BE2C (cell line): ENCODE data around the gene PPFIBP2.

Experiments
- DNase-seq: peaks from one replicate; pipeline ENCODE4 v3.0.0-alpha.2; 2020
- H3K27me3 ChIP-seq: fragments of 250-450 bp; sonication (Bioruptor Pico); 2 replicates; pipeline ENCODE4 v1.5.1; 2020; ENCODE audit warnings: mild to moderate bottlenecking
- H3K36me3 ChIP-seq: fragments of 250-450 bp; sonication (Bioruptor Pico); 2 replicates; pipeline ENCODE4 v1.5.1; 2020; ENCODE audit warnings: mild to moderate bottlenecking
- H3K4me1 ChIP-seq: fragments of 250-450 bp; sonication (Bioruptor Pico); 2 replicates; pipeline ENCODE4 v1.5.1; 2020
- H3K4me3 ChIP-seq: 2 replicates; pipeline ENCODE4 v1.5.1; 2011; ENCODE audit warnings: low read depth, low read length
- H3K9me3 ChIP-seq: fragments of 250-450 bp; sonication (Bioruptor Pico); 2 replicates; pipeline ENCODE4 v1.5.1; 2020
- CTCF ChIP-seq: IDR thresholded peaks from 2 replicates; pipeline ENCODE4 v1.5.1; 2012; ENCODE audit warnings: mild to moderate bottlenecking, low read depth, low read length

PPFIBP2 gene

GRCh38 chr11:7672276-7672959 lies 158.6 kb downstream of the PPFIBP2 start:
- no peaks in the 10 kb centered on the region for H3K4me1 ChIP-seq

DNA sequence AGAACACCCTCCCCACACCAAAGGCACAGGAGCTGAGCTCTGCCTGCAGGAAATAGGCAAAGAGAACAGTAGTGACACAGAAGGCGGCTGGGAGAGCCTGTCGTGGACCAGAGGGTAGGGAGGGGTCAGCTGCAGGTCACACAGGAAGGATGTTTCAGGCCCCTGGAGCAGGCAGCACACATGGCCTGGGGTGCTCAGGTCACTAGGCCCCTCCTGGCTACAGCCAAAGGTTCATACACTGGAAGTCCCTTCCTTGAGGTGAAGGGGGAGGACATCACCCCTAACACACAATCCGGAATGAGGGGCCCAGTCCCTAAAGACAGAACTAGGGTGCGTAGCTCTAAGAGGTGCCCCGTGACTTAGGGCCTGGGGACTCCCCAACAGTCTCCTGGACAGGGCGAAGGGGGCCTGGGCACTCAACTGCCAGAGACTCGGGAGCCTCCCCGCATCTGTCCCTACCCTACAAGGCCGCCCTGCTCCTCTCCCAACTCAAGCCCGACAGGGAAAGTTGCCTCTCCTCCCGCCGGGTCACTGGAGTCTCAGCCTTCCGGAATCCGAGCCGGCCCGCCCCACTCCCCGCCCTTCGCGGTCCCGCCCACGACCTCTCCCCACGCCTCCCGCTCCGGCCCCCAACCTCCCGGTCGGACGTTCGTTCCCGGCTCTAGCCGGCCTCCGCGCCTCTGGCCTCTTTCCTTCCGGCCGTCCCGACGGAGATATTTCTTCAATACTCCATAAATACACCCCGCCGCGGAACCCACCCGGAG lies 159.3 kb downstream of the PPFIBP2 start, which contains the start of gene CYB5R2:
Gene CYB5R2 (minus strand): TSS at position 541 of the 764 bp plus-strand sequence. CDS start 675 bp downstream, outside the sequence.
- H3K4me3 ChIP-seq: peak within 1 kb of the TSS; percentile 41
- no peak for TF ChIP-seq CTCF
- no peaks in the 10 kb centered on the region for H3K4me1 ChIP-seq
- peaks cover 19% of the 10 kb centered on the region for H3K27me3 ChIP-seq
- peak; percentile 19 for DNase-seq
- H3K9me3 ChIP-seq: no peaks in the 10 kb centered on the region
- no peaks in the 10 kb centered on the region for H3K36me3 ChIP-seq

More at GRCh38 chr11:7672276-7672959, 158.6 kb downstream of the PPFIBP2 start:
- no peaks in the 10 kb centered on the region for H3K9me3 ChIP-seq
- TF ChIP-seq CTCF: no peak
- H3K27me3 ChIP-seq: peaks cover 19% of the 10 kb centered on the region
- H3K4me3 ChIP-seq: no peak overlapping the region
- no peak for DNase-seq
- H3K36me3 ChIP-seq: no peaks in the 10 kb centered on the region

DNA sequence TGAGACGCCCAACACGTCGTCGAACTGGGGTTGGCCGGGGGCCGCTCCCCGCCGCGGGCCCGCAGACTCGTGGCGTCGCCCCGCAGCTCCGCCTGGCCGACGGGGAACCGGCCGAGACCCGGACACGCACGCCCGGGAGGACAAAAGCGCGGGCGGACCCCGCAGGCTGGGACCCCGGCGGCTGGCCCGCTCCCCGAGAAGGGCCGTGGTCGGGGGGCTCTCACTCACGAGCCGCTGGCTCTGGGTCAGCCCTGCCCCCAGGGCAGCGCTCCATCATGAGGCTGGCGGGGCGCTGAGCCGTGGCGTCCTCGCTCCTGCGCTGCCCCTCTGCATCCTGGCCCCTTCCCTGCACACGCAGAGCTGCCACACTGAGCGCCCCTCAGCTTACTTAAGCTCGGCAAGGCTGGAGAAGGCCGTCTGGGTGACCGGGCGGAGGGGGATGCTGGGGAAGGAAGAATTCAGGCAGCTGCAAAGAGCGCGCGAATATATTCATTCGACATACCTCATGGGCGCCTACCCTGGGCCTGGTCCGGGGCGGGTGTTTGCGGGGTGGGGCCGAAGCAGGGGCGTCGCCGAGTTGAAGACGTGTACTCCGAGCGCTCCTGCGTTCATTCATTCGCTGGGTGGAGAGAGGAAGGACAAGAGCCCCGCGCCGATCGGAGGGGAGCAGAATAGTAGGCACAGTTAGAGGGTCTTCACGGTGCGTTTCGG lies 160.1 kb downstream of the PPFIBP2 start:
- Histone ChIP-seq H3K36me3 (no peaks in the 10 kb centered on the region), H3K27me3 (peaks cover 19% of the 10 kb centered on the region), H3K9me3 (no peaks in the 10 kb centered on the region), H3K4me1 (no peaks in the 10 kb centered on the region), H3K4me3 (peak overlapping the region; percentile 41)
- peak; percentile 15 for DNase-seq
- TF ChIP-seq CTCF: no peak

GRCh38 chr11:7675631-7676030 lies 161.8 kb downstream of the PPFIBP2 start:
- H3K27me3 ChIP-seq: peaks cover 19% of the 10 kb centered on the region
- TF ChIP-seq CTCF: no peak
- no peaks in the 10 kb centered on the region for H3K36me3 ChIP-seq
- H3K9me3 ChIP-seq: no peaks in the 10 kb centered on the region
- DNase-seq: no peak
- no peaks in the 10 kb centered on the region for H3K4me1 ChIP-seq
- no peak overlapping the region for H3K4me3 ChIP-seq

DNA sequence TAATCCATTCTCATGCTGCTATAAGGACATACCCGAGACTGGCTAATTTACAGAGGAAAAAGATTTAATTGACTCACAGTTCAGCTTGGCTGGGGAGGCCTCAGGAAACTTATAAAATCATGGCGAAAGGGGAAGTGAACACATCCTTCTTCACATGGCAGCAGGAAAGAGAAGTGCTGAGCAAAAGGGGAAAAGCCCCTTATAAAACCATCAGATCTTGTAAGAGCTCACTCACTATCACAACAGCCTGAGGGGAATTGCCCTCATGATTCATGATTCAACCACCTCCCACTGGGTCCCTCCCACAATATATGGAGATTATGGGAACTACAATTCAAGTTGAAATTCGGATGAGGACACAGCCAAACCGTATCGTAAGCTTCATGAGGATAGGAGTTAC lies 163.3 kb downstream of the PPFIBP2 start:
- no peaks in the 10 kb centered on the region for H3K36me3 ChIP-seq
- no peaks in the 10 kb centered on the region for H3K9me3 ChIP-seq
- DNase-seq: no peak
- TF ChIP-seq CTCF: no peak
- no peak overlapping the region for H3K4me3 ChIP-seq
- no peaks in the 10 kb centered on the region for H3K4me1 ChIP-seq
- peaks cover 19% of the 10 kb centered on the region for H3K27me3 ChIP-seq
